Articular chondrocyte of knee joint (primary cell): ENCODE measurements around the gene CCDC102A. TPM values are rescaled to one million over a fixed set of nuclear protein-coding genes. Genes with fewer than 3 reads are reported as not detected.

Experiments
- total RNA-seq: library from RNA; depleted of rRNA; stranded (reverse); fragments of >200 nt; gene quantifications from 2 replicates; pipeline ENCODE4 v1.2.3, GENCODE V29; 2012

CCDC102A gene
- 9.9 and 11.1 TPM in 2 replicates for total RNA-seq

DNA sequence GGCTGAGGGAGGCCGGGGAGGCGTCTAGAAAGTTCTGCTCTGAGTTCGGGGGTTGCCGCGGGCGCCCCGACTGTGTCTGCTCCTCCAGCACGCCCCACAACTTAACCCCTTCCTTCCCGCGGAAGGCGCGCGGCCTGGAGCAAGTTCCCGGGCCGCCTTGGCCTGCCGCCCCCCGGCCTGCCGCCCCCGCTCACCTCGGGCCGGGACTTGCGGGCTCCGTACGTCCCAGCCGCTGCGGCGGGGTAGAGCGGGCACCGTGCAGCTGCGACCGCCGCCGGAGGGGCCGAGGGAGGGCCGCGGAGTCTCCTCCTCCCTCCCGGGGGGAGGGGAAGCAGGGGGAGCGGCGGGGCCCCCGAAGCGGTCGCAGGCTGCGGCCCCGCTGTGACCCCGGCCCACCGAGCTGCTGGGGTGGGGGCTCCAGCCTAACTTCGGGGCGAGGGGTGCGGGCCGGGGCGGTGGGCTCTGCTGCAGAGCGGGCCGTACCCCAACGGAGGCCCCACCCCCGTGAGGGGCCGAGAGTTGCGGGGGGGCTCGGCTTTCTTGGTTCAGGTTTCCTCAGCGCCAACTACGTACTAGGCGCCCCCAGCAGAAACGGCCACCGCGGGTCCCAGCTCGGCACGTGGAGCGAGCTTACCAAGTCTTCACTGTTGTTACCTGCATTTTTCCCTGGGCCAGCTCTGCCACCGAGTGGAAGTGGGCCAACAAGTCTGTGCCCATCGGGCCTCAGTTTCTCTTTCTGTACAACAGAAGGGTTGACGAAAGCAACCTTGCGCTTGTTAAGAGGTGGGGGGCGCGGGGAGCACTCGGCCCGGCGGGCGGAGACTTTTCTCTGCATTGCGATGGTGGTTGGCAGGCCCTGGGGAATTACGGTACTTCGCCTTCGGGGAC is at the start of gene CCDC102A:
Gene CCDC102A, minus strand, starts transcription at position 266 of the 888 bp plus-strand sequence. CDS start 7,394 bp downstream, outside the sequence.

DNA sequence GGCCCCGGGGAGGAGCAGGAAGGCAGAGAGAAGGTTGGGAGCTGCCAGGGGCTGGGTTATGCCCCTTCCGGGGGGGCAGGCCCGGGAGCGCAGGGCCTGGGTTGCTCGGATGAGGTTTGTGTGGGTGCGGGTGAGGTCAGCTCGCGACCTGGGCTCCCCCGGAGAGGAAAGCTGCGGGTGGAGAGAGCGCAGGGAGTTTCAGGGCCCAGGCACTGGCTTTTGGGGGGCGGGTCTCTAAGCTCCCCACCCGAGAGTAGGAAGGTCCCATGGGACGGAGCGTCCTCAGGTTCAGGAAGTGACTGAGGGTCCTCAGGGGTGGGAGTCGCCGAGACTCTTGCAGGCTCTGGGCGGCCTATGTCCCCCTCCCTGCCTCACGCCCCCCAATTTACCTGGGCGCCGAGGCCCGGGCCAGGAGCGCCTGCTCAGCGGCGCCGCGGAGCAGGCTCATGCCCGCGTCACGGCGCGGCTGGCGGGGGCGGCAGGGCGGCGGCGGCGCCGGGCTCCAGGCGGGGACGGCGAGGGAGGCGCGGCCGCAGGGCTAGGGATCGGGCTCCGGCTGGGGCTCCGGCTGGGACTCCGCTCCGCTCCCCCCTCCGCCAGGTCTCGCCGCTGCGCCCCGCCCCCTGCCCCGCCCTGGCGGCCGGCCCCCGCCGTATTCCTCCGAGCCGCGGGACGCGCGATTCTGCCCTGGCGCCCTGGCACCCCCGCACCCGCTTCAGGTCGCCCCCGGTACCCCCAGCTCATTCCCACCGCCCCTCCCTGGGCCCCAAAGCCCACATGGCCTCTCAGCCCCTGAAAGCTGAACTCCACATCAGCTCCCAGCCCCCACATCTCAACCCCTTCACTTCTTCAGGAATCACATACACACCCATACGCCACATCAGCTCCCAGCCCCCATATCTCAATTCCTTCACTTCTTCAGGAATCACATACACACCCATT is 50.2 kb downstream of the CCDC102A start, which contains the start of gene DOK4:
Gene DOK4, minus strand, starts transcription at position 578 of the 942 bp plus-strand sequence. CDS start 6,986 bp downstream, outside the sequence.

DNA sequence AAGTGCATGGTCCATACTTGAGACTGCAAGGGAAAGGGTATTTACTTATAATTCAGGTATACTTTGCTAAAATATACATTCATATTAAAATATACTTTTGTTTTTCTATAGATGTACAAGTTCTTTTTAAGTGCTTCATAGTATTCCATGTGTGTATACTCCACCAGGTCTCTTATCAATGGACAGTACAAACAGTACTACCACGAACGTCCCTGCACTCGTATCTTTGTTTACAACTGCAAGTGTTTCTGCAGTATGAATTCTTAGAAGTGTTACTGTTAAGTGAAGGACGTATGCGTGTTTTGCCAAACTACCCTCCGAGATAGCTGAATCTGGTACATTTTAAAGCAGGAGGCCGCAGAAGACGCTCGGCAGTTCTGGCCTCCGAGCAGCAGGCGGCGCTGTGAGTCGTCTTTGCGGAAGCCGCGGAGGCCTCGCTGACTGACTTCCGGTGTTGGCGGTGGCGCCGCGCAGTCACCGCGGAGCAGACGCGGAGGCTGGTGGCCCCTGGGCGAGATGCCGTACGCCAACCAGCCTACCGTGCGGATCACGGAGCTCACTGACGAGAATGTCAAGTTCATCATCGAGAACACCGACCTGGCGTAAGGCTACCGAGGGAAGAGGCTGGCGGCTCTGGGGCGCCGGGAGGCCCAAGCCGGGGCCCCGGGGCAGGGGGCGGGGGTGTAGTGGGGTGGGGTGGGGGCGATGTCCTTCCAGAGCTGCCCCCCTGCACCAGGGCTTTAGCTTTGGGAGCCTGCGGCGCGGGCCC is 74.0 kb downstream of the CCDC102A start, which contains the start of gene POLR2C:
Gene POLR2C, plus strand, starts transcription at position 471 of the 769 bp plus-strand sequence. Its CDS starts 46 bp downstream, at position 517.

Other genes starting within 250 kb of the CCDC102A start
- not detected in 2 replicates for gene CCL22, start 177.8 kb downstream of the CCDC102A start, total RNA-seq
- 0.65 and 1.5 TPM in 2 replicates for gene CX3CL1, start 164.1 kb downstream of the CCDC102A start, total RNA-seq
- gene CCL17, start 131.8 kb downstream of the CCDC102A start, total RNA-seq = not detected in 2 replicates
- 36.1 and 42.5 TPM in 2 replicates for gene CIAPIN1, start 89.2 kb downstream of the CCDC102A start, total RNA-seq
- 29.0 and 32.8 TPM in 2 replicates for gene COQ9, start 89.1 kb downstream of the CCDC102A start, total RNA-seq
- 83.2 and 101 TPM in 2 replicates for gene POLR2C, start 73.9 kb downstream of the CCDC102A start, total RNA-seq
- gene DOK4, start 50.1 kb downstream of the CCDC102A start, total RNA-seq = 23.0 and 30.5 TPM in 2 replicates
- under 0.01 TPM in 1 of 2 replicates, not detected in the other for gene ADGRG5, start 6.1 kb upstream of the CCDC102A start, total RNA-seq
- gene ADGRG1, start 92.1 kb upstream of the CCDC102A start, total RNA-seq = 1.4 and 3.1 TPM in 2 replicates
- gene ADGRG3, start 131.7 kb upstream of the CCDC102A start, total RNA-seq = not detected in 2 replicates
- gene DRC7, start 158.2 kb upstream of the CCDC102A start, total RNA-seq = 0.32 TPM in 1 of 2 replicates, not detected in the other
- gene KATNB1, start 199.2 kb upstream of the CCDC102A start, total RNA-seq = 12.0 and 13.5 TPM in 2 replicates